Ishikawa (cell line): ENCODE data around the gene DNM2.

Experiments
- CEBPB ChIP-seq: IDR thresholded peaks from 2 replicates; pipeline ENCODE4 v1.6.1; 2012
- CREB1 ChIP-seq: IDR thresholded peaks from 2 replicates; pipeline ENCODE4 v1.6.1; 2012; ENCODE audit warnings: low read depth
- EGR1 ChIP-seq: IDR thresholded peaks from 2 replicates; pipeline ENCODE4 v1.6.1; 2012
- EP300 ChIP-seq: IDR thresholded peaks from 2 replicates; pipeline ENCODE4 v1.6.1; 2012; ENCODE audit warnings: borderline replicate concordance
- FOXM1 ChIP-seq: IDR thresholded peaks from 2 replicates; pipeline ENCODE4 v1.6.1; 2012; ENCODE audit warnings: low read depth, borderline replicate concordance
- MAX ChIP-seq: IDR thresholded peaks from 2 replicates; pipeline ENCODE4 v1.6.1; 2012
- NFIC ChIP-seq: IDR thresholded peaks from 2 replicates; pipeline ENCODE4 v1.6.1; 2012
- RAD21 ChIP-seq: IDR thresholded peaks from 2 replicates; pipeline ENCODE4 v1.6.1; 2012; ENCODE audit warnings: low read depth
- TAF1 ChIP-seq: IDR thresholded peaks from 2 replicates; pipeline ENCODE4 v1.6.1; 2012; ENCODE audit warnings: low read depth, mild to moderate bottlenecking
- TCF12 ChIP-seq: IDR thresholded peaks from 2 replicates; pipeline ENCODE4 v1.6.1; 2012; ENCODE audit warnings: low read depth
- TEAD4 ChIP-seq: IDR thresholded peaks from 2 replicates; pipeline ENCODE4 v1.6.1; 2012
- USF1 ChIP-seq: IDR thresholded peaks from 2 replicates; pipeline ENCODE4 v1.6.1; 2012
- YY1 ChIP-seq: IDR thresholded peaks from 2 replicates; pipeline ENCODE4 v1.6.1; 2012; ENCODE audit warnings: low read depth
- ZBTB7A ChIP-seq: IDR thresholded peaks from 2 replicates; pipeline ENCODE4 v1.6.1; 2012; ENCODE audit warnings: low read depth
- TF ChIP-seq, protein P1 (sequence below): IDR thresholded peaks from 2 replicates; pipeline ENCODE4 v1.6.1; 2012; ENCODE audit warnings: low read depth, mild to moderate bottlenecking

Gene DNM2

DNA sequence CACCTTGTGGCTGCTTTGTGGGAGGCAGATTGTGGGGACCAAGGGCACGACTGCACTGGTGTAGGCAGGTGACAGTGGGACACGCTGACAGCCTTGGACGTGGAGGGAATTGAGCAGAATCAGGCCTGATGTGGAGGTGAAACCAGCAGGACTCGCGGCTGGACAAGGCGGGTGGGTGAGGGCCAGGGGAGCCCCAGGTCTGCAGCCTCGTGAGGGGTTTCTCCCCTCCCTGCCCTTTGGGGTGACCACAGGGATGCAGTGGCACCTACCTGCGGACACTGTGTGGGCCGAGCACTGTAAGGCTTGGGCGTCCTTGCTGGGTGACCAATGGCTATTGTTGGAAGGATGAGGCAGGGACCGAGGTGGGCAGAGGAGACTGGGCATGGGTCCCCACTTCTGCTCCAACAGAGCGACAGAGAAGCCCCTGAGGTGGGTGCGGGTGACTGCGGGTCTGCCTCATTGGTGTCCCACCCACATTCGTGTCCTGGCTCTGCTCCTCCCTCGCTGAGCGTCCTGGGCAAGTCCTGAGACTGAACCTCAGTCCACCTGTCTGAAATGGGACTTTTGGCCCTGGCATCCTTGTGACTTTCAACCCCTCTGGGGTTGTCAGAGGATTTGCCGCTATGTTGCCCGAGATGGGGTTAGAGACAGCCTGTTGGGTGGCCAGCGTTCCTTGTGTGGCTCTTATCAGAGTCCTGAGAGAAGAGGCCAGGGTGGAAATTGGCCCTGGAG, 30.5 kb downstream of the DNM2 start:
- TF ChIP-seq NFIC (no peak), CEBPB (no peak), USF1 (no peak), RAD21 (no peak), YY1 (no peak), TCF12 (no peak), TEAD4 (no peak), FOXM1 (no peak), ZBTB7A (no peak), EGR1 (no peak), EP300 (no peak), CREB1 (no peak), TAF1 (no peak), MAX (no peak)
- TF ChIP-seq, protein P1, sequence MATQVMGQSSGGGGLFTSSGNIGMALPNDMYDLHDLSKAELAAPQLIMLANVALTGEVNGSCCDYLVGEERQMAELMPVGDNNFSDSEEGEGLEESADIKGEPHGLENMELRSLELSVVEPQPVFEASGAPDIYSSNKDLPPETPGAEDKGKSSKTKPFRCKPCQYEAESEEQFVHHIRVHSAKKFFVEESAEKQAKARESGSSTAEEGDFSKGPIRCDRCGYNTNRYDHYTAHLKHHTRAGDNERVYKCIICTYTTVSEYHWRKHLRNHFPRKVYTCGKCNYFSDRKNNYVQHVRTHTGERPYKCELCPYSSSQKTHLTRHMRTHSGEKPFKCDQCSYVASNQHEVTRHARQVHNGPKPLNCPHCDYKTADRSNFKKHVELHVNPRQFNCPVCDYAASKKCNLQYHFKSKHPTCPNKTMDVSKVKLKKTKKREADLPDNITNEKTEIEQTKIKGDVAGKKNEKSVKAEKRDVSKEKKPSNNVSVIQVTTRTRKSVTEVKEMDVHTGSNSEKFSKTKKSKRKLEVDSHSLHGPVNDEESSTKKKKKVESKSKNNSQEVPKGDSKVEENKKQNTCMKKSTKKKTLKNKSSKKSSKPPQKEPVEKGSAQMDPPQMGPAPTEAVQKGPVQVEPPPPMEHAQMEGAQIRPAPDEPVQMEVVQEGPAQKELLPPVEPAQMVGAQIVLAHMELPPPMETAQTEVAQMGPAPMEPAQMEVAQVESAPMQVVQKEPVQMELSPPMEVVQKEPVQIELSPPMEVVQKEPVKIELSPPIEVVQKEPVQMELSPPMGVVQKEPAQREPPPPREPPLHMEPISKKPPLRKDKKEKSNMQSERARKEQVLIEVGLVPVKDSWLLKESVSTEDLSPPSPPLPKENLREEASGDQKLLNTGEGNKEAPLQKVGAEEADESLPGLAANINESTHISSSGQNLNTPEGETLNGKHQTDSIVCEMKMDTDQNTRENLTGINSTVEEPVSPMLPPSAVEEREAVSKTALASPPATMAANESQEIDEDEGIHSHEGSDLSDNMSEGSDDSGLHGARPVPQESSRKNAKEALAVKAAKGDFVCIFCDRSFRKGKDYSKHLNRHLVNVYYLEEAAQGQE, result no peak

DNA sequence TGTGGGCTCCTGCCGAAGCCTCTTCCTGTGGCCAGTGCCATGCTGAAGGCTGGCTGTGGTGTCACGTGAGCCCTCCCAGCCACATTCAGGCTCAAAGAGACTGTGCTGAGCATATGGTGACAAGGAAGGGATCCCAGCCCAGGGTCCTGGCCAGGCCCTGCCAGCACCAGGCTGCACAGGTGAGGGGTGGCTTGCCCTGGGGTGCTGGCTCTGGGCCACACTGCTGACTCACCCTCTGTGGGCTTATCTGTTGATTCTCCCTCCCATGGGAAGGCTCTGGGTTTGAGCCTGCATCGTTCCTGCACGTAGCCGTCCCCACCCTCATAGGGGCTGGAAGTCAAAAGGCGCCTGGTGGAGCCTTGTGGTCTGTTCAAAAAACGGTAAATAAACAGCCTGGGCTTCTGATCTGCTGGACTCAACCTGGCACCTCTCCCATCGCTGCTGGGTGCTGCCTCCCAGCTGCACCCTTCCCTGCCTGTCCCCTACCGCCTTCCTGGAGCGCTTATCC, 31.1 kb downstream of the DNM2 start:
- peak; percentile 92 for TF ChIP-seq USF1
- TF ChIP-seq TAF1, result no peak
- no peak for TF ChIP-seq TEAD4
- TF ChIP-seq MAX, result peak; percentile 49; the same call in 1 of the 2 replicates
- peak; percentile 73 for TF ChIP-seq NFIC
- TF ChIP-seq TCF12, result 0 out of 2 replicates have a peak, but pooled peaks have one; percentile 21

DNA sequence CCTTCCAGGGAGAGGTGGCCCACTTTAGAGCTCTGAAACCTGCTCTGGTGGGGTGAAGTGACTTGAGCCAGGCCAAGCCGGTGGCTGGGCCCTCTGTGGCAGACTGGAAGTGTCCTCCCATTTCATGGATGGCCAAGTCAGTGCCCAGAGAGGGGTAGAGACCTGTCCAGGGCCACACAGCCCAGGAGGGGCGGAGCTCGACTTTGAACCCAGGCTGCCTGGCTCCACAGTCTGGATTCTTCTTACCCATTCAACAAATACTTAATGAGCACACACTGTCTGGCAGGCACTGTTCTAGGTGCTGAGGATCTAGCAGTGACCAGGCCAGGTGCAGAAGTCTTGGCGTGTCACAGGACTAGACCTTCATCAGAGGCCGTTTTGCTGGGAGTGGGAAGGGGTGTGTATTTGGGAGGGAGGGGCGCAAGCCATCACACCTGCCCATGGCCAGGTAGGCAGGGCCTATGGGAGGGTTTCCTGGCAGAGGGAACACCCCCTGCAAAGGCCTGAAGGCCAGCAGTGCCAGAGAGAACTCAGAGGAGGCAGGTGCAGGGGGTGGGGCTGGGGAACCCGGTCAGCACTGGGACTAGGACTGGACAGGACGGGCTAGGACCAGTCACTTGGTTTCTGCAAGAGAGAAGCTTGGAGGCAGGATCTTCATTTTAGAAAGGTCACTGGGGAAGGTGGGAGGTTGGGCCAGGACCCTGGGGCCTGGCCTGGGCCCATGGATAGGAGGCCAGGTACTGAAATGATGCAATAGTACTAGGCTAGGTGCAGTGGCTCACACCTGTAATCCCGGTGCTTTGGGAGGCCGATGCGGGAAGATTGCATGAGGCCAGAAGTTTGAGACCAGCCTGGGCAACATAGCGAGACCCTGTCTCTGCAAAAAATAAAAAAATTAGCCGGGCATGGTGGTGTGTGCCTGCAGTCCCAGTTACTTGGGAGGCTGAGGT, 31.8 kb downstream of the DNM2 start:
- TF ChIP-seq FOXM1, result no peak
- no peak for TF ChIP-seq ZBTB7A
- no peak for TF ChIP-seq RAD21
- no peak for TF ChIP-seq YY1

DNA sequence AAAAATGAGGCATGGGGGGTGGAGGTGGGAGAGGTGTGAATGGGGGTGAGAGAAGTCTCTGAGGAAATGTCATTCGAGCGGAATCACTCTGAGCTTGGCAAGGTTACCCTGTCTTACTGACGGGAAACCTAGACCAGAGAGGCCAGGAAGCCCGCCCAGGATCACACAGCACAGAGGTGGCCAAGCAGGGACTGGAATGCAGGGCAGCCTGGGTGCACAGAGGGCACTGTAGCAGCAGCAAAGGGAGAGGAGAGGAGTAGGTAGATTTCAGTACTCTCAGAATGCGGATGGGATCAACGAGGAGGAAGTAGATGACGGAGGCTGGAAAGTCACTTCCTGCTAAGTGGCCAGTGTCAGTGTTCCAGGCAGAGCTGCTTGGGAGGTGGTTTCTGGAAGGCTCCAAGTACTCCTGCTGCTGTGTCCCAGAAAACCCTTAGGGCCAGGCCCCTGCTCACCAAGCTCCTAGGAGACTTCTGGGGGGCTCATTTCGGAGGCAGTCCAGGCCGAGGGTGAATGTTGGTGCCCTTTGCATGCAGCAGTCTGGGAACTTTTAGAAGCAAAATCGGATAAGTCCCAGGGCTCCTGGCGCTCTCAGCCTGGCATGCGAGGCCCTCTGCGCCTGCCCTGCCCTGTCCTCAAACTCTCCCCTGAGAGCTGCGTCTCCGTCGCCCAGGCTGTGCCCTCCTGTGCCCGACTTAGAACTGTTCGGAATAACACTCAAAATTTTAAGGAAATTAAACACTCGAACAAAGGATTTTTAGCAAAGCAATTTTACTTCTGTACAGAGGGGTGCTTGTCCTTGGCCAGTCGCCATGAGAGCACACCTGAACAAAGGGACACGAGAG, 33.5 kb downstream of the DNM2 start:
- TF ChIP-seq TCF12 (no peak), CEBPB (no peak), MAX (no peak), EGR1 (no peak), FOXM1 (no peak), EP300 (no peak), CREB1 (no peak), NFIC (no peak), TAF1 (no peak), YY1 (no peak), ZBTB7A (no peak), RAD21 (no peak), TEAD4 (no peak), USF1 (no peak)
- TF ChIP-seq, protein P1, result no peak
